Hepatocyte (in vitro differentiated cells): Measurements from ENCODE around the gene TCOF1. TPM values are rescaled to one million over a fixed set of nuclear protein-coding genes. Genes with fewer than 3 reads are reported as not detected.

Experiments
- DNase-seq: peaks from one replicate; pipeline ENCODE4 v3.0.0-alpha.2; 2016; ENCODE audit warnings: low spot score
- H2AFZ ChIP-seq: fragments of 200-600 bp; sonication (generic); 2 replicates; pipeline ENCODE4 v1.6.0; 2016; ENCODE audit warnings: antibody characterized with exemption, mild to moderate bottlenecking
- H3K27ac ChIP-seq: fragments of 200-600 bp; sonication (generic); 2 replicates; pipeline ENCODE4 v1.5.1; 2016; ENCODE audit warnings: mild to moderate bottlenecking
- H3K27me3 ChIP-seq: fragments of 200-600 bp; sonication (generic); 2 replicates; pipeline ENCODE4 v1.6.1; 2016
- H3K36me3 ChIP-seq: fragments of 200-600 bp; sonication (generic); replicated peaks from 2 replicates; pipeline ENCODE4 v1.5.1; 2016; ENCODE audit warnings: low read depth; ENCODE audit not compliant: insufficient read depth
- H3K4me1 ChIP-seq: fragments of 200-600 bp; sonication (generic); 2 replicates; pipeline ENCODE4 v1.5.1; 2016; ENCODE audit warnings: mild to moderate bottlenecking, moderate library complexity; ENCODE audit not compliant: insufficient read depth
- H3K4me2 ChIP-seq: fragments of 200-600 bp; sonication (generic); 2 replicates; pipeline ENCODE4 v1.6.0; 2016
- H3K4me3 ChIP-seq: fragments of 200-600 bp; sonication (generic); 2 replicates; pipeline ENCODE4 v1.5.1; 2016; ENCODE audit warnings: mild to moderate bottlenecking
- H3K79me2 ChIP-seq: fragments of 200-600 bp; sonication (generic); 2 replicates; pipeline ENCODE4 v1.6.0; 2017; ENCODE audit warnings: mild to moderate bottlenecking
- H3K9me2 ChIP-seq: fragments of 200-600 bp; sonication (generic); replicated peaks from 2 replicates; pipeline ENCODE4 v1.6.0; 2017; ENCODE audit warnings: mild to moderate bottlenecking; ENCODE audit not compliant: insufficient read depth
- H3K9me3 ChIP-seq: fragments of 200-600 bp; sonication (generic); 2 replicates; pipeline ENCODE4 v1.5.1; 2016; ENCODE audit warnings: low read depth, mild to moderate bottlenecking
- H4K20me1 ChIP-seq: fragments of 200-600 bp; sonication (generic); 2 replicates; pipeline ENCODE4 v1.6.0; 2016; ENCODE audit warnings: mild to moderate bottlenecking; ENCODE audit not compliant: insufficient read depth, poor library complexity, severe bottlenecking
- EZH2 ChIP-seq: fragments of 200-600 bp; sonication (generic); IDR thresholded peaks from 2 replicates; pipeline ENCODE4 v1.6.1; 2016; ENCODE audit warnings: antibody characterized with exemption, mild to moderate bottlenecking, borderline replicate concordance
- EZH2phosphoT487 ChIP-seq: fragments of 200-600 bp; sonication (generic); IDR thresholded peaks from one replicate; pipeline ENCODE4 v1.6.1; 2018; ENCODE audit warnings: antibody characterized with exemption, mild to moderate bottlenecking, low read depth, moderate library complexity; ENCODE audit not compliant: unreplicated experiment, severe bottlenecking
- WGBS: methylation state at CpG from one replicate; pipeline ENCODE4 v1.1.6; 2016; ENCODE audit warnings: low lambda C conversion rate; ENCODE audit errors: missing lambda C conversion rate; 5-methylcytosine and 5-hydroxymethylcytosine counted together
- polyA plus RNA-seq: library from polyadenylated mRNA; unstranded; fragments of >200 nt; fragmentation: Nextera tagmentation; extraction: Ambion mirVana; gene quantifications from 2 replicates; pipeline ENCODE4 v1.2.1, GENCODE V29; 2016
- total RNA-seq: library from RNA; depleted of rRNA; stranded (reverse); fragments of >200 nt; gene quantifications from 2 replicates; pipeline ENCODE4 v1.2.3, GENCODE V29; 2014
- TF ChIP-seq, protein P1 (sequence below): fragments of 200-600 bp; sonication (generic); IDR thresholded peaks from 2 replicates; pipeline ENCODE4 v1.5.1; 2016; ENCODE audit warnings: antibody characterized with exemption, mild to moderate bottlenecking; ENCODE audit not compliant: poor library complexity

The TCOF1 gene
- total and polyA plus RNA-seq, 2 experiments from 2014 or later = 19.9 to 24.0 TPM

DNA sequence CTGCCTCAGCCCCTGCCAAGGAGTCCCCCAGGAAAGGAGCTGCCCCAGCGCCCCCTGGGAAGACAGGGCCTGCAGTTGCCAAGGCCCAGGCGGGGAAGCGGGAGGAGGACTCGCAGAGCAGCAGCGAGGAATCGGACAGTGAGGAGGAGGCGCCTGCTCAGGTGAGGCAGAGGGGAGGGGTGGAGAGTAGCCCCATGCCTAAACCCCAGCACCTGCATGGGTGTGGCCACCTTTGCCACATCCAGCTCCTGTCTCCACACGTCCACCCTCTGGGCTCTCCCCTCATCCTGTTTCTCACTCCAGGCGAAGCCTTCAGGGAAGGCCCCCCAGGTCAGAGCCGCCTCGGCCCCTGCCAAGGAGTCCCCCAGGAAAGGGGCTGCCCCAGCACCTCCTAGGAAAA, 17.2 kb downstream of the TCOF1 start:
- H4K20me1 ChIP-seq = no peaks in the 10 kb centered on the region
- no peaks in the 10 kb centered on the region for H3K9me3 ChIP-seq
- no peak for DNase-seq
- H3K79me2 ChIP-seq = no peaks in the 10 kb centered on the region
- TF ChIP-seq EZH2phosphoT487 (no peak), EZH2 (no peak)
- TF ChIP-seq, protein P1, sequence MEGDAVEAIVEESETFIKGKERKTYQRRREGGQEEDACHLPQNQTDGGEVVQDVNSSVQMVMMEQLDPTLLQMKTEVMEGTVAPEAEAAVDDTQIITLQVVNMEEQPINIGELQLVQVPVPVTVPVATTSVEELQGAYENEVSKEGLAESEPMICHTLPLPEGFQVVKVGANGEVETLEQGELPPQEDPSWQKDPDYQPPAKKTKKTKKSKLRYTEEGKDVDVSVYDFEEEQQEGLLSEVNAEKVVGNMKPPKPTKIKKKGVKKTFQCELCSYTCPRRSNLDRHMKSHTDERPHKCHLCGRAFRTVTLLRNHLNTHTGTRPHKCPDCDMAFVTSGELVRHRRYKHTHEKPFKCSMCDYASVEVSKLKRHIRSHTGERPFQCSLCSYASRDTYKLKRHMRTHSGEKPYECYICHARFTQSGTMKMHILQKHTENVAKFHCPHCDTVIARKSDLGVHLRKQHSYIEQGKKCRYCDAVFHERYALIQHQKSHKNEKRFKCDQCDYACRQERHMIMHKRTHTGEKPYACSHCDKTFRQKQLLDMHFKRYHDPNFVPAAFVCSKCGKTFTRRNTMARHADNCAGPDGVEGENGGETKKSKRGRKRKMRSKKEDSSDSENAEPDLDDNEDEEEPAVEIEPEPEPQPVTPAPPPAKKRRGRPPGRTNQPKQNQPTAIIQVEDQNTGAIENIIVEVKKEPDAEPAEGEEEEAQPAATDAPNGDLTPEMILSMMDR = no peak
- 98% methylated on average over 11 of the region's 11 CpGs for WGBS
- no peaks in the 10 kb centered on the region for H3K9me2 ChIP-seq
- H3K4me3 ChIP-seq = no peak overlapping the region
- no peak overlapping the region for H2AFZ ChIP-seq
- no peak overlapping the region for H3K27ac ChIP-seq
- no peaks in the 10 kb centered on the region for H3K27me3 ChIP-seq
- peaks cover 8% of the 10 kb centered on the region for H3K4me1 ChIP-seq
- no peak overlapping the region for H3K4me2 ChIP-seq
- H3K36me3 ChIP-seq = no peaks in the 10 kb centered on the region

DNA sequence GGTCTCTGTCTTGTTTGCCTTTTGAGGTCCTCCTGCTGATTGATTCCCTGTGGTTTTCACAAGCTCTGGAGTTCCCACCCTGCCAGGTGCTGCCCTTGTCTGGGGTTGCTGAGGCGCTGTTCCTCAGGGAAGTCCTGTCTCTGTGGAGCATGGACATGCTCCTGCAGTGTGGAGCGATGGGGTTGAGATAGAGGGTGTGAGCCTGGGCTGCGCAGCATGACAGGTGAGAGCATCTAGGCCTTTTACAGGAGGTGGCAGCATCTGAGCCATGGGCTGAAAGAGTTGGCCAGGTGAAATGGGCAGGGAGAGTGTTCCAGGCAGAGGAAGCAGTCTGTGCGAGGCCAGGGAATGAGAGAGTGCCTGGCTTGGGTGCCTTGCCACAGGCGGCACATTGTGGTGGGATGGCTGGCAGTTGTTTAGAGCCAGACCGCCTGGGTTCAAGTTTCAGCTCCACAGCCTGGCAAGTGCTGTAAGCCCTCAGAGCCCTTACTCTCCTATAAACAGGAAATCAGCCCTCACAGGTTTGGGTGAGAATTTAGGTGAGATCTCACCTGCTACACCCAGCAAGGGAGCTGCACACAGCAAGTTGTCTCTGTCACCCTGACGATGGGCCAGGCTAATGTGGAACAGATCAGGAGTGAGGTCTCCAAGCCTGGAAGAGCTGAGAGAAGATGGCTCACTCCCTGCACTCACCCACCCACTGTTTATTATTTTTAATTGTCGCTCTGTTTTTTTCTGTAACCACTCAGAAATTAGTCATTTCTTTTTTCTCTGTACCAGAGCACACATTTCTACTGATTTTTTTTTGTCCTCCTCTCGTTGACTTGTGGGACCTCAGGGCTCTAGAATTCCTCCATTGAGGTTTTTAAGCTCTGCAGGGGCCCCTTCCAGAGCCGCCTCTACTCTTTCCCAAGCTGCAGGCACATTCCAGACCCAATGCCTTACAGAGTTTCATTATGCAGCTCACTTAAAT, 19.6 kb downstream of the TCOF1 start:
- TF ChIP-seq EZH2 = no peak
- TF ChIP-seq, protein P1 = no peak
- no peak for TF ChIP-seq EZH2phosphoT487
- Histone ChIP-seq H3K79me2 (no peaks in the 10 kb centered on the region), H3K27me3 (no peaks in the 10 kb centered on the region), H3K27ac (peak overlapping the region; percentile 90), H3K4me1 (peaks cover 8% of the 10 kb centered on the region), H2AFZ (no peak overlapping the region), H3K36me3 (no peaks in the 10 kb centered on the region), H3K4me2 (no peak overlapping the region), H3K9me3 (no peaks in the 10 kb centered on the region), H4K20me1 (no peaks in the 10 kb centered on the region), H3K4me3 (no peak overlapping the region), H3K9me2 (no peaks in the 10 kb centered on the region)
- 73% methylated on average over 10 of the region's 10 CpGs for WGBS
- no peak for DNase-seq

DNA sequence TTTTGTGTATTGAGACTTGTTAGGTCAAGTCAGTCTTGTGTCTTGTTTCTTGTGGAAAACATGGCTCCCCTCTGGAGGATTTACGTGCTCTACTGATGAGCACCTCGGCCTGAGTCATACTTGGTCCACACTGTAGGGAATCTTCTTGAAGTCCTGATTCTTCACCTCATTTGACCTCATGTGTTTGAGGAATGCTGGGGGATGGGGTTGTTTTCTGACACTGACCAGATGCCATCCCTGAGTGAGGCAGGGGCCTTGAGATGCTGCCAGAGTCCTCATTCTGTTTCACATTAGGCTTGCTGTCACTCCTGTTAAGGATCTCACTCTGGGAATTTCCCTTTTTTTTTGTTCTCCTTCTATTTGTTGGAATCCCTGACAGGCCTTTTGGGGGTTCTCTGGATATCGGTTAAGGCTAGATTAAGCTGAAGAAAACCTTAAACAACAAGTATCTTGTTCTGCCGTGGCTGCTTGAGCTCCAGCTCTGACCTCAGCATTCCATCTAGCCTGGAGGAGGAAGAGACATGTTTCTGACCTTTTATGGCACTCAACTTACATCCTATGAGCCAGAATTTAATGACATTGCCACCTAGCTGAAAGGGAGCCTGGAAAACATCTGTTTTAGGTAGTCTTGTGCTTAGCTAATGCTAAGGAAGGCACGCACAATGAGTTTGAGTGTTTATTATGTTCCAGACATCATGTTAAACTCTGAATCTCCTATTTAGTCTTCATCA, 20.6 kb downstream of the TCOF1 start:
- TF ChIP-seq, protein P1 = no peak
- TF ChIP-seq EZH2 (no peak), EZH2phosphoT487 (no peak)
- Histone ChIP-seq H3K4me2 (no peak overlapping the region), H3K36me3 (no peaks in the 10 kb centered on the region)

More for the DNA sequence above, 20.6 kb downstream of the TCOF1 start:
- Histone ChIP-seq H3K9me2 (no peaks in the 10 kb centered on the region), H3K4me1 (peaks cover 8% of the 10 kb centered on the region), H3K4me3 (no peak overlapping the region), H3K9me3 (no peaks in the 10 kb centered on the region), H2AFZ (no peak overlapping the region), H4K20me1 (no peaks in the 10 kb centered on the region), H3K27ac (peak overlapping the region; percentile 90), H3K79me2 (no peaks in the 10 kb centered on the region), H3K27me3 (no peaks in the 10 kb centered on the region)
- 48% methylated on average over 5 of the region's 5 CpGs for WGBS
- DNase-seq = peak; percentile 78
